ENCODE measurements around the gene KLK3.

GRCh38 chr19:50837300-50837699, 17.4 kb upstream of the KLK3 start:
- TF ChIP-seq POLR2A (IDR thresholded peaks at IDR 0.05) (no peak), CTCF (IDR thresholded peaks at IDR 0.05 in 4 of 5, conservative IDR thresholded peaks at IDR 0.05 in 1 of 5) (no peak)
